OCI-LY7 (cell line): ENCODE measurements around the gene CXCR4. TPM values are rescaled to one million over a fixed set of nuclear protein-coding genes. Genes with fewer than 3 reads are reported as not detected.

Experiments
- BruUV-seq: library from RNA; stranded (reverse); fragments of 400-500 nt; replicated peaks from 2 replicates; lab custom pipeline; 2021; lab: Mats Ljungman, UMichigan
- CTCF ChIA-PET: fragments of 300-600 bp; sonication (Branson Sonifier 250); formaldehyde crosslinking; loops from one replicate; lab custom pipeline; 2022; ENCODE audit warnings: antibody characterized with exemption; ENCODE audit not compliant: unreplicated experiment; lab: Charles Lee
- POLR2A ChIA-PET: fragments of 300-600 bp; sonication (Branson Sonifier 250); formaldehyde crosslinking; loops from one replicate; lab custom pipeline; 2022; ENCODE audit warnings: antibody characterized with exemption; lab: Charles Lee
- DNase-seq: peaks from one replicate; pipeline ENCODE4 v3.0.0-alpha.2; 2015; ENCODE audit warnings: low spot score
- H2AFZ ChIP-seq: fragments of 200-600 bp; sonication (generic), shearing (Covaris generic); 2 replicates; pipeline ENCODE4 v1.6.1; 2014; ENCODE audit warnings: mild to moderate bottlenecking, antibody characterized with exemption, low read length, moderate library complexity
- H3K27ac ChIP-seq: fragments of 200-600 bp; sonication (generic); 2 replicates; pipeline ENCODE4 v1.5.1; 2014; ENCODE audit warnings: mixed run types, low read depth, mild to moderate bottlenecking, moderate library complexity, low read length, inconsistent platforms; ENCODE audit not compliant: poor library complexity, severe bottlenecking
- H3K36me3 ChIP-seq: fragments of 200-600 bp; sonication (generic); 2 replicates; pipeline ENCODE4 v1.6.1; 2014; ENCODE audit warnings: mild to moderate bottlenecking, antibody characterized with exemption, low read length, moderate library complexity, mixed read lengths; ENCODE audit not compliant: insufficient read depth
- H3K4me1 ChIP-seq: fragments of 200-600 bp; sonication (generic); 2 replicates; pipeline ENCODE4 v1.5.1; 2014; ENCODE audit warnings: mild to moderate bottlenecking, low read length; ENCODE audit not compliant: insufficient read depth, poor library complexity, severe bottlenecking
- H3K4me2 ChIP-seq: fragments of 200-600 bp; sonication (generic); 2 replicates; pipeline ENCODE4 v1.6.1; 2014; ENCODE audit warnings: mild to moderate bottlenecking, low read length
- H3K4me3 ChIP-seq: fragments of 200-600 bp; sonication (generic); 2 replicates; pipeline ENCODE4 v1.5.1; 2014; ENCODE audit warnings: mild to moderate bottlenecking, low read depth, low read length; ENCODE audit not compliant: poor library complexity, severe bottlenecking
- H3K79me2 ChIP-seq: fragments of 200-600 bp; sonication (generic); 2 replicates; pipeline ENCODE4 v1.6.1; 2016; ENCODE audit warnings: low read depth, mild to moderate bottlenecking, low read length, moderate library complexity, mixed read lengths; ENCODE audit not compliant: insufficient read depth
- H3K9me2 ChIP-seq: fragments of 200-600 bp; sonication (generic); 2 replicates; pipeline ENCODE4 v1.6.1; 2016; ENCODE audit warnings: mild to moderate bottlenecking, low read length, mixed read lengths; ENCODE audit not compliant: insufficient read depth
- H3K9me3 ChIP-seq: fragments of 200-600 bp; sonication (generic); 2 replicates; pipeline ENCODE4 v1.6.1; 2014; ENCODE audit warnings: mild to moderate bottlenecking, mixed run types, low read length, mixed read lengths
- H4K20me1 ChIP-seq: fragments of 200-600 bp; sonication (generic); 2 replicates; pipeline ENCODE4 v1.6.1; 2014; ENCODE audit warnings: mild to moderate bottlenecking, antibody characterized with exemption, low read length, moderate library complexity, mixed read lengths; ENCODE audit not compliant: insufficient read depth
- CTCF ChIP-seq: fragments of 200-600 bp; sonication (generic); conservative IDR thresholded peaks from 2 replicates; pipeline ENCODE4 v1.5.1; 2014; ENCODE audit warnings: mild to moderate bottlenecking, antibody characterized with exemption, low read length, moderate library complexity, mixed read lengths
- EZH2phosphoT487 ChIP-seq: fragments of 200-600 bp; sonication (generic); IDR thresholded peaks from 2 replicates; pipeline ENCODE4 v1.6.1; 2018; ENCODE audit warnings: low read depth, borderline replicate concordance, mild to moderate bottlenecking, mixed run types, antibody characterized with exemption, low read length, moderate library complexity, mixed read lengths
- intact Hi-C: fragments of 100-400 bp; cut with micrococcal nuclease; formaldehyde crosslinking; loops from one replicate; pipeline ENCODE4 v1.10.0; 2022; ENCODE audit not compliant: unreplicated experiment
- total RNA-seq, 2 experiments: library from RNA; depleted of rRNA in 1 of 2; stranded (reverse); fragments of >200 nt in 1 of 2; shearing (Covaris generic) in 1 of 2; gene quantifications; 2 replicates each; pipeline ENCODE4 v1.2.3, GENCODE V29; 2014 to 2022

The CXCR4 gene
- total RNA-seq, 2 experiments from 2014 or later = 243 to 432 TPM

GRCh38 chr2:136065384-136065783 is 52.6 kb downstream of the CXCR4 start:
- Histone ChIP-seq H3K36me3 (no peaks in the 10 kb centered on the region), H3K9me2 (no peaks in the 10 kb centered on the region), H3K9me3 (peaks cover 1% of the 10 kb centered on the region; the same call in 1 of the 2 replicates), H2AFZ (peak overlapping the region; percentile 30; the same call in 1 of the 2 replicates), H3K27ac (no peak overlapping the region), H3K4me3 (no peak overlapping the region), H3K79me2 (no peaks in the 10 kb centered on the region), H3K4me1 (peaks cover 38% of the 10 kb centered on the region), H3K4me2 (peak overlapping the region; percentile 6; the same call in 1 of the 2 replicates), H4K20me1 (no peaks in the 10 kb centered on the region)
- TF ChIP-seq EZH2phosphoT487 = no peak
- no peak for TF ChIP-seq CTCF
- POLR2A ChIA-PET = no interaction called here
- intact Hi-C loops = no loop called here
- BruUV-seq = no TSS peak
- CTCF ChIA-PET = no interaction called here
- DNase-seq = no peak

Other genes with a start within 250 kb of the CXCR4 start
- gene MCM6, start 241.7 kb downstream of the CXCR4 start, total RNA-seq (2014; rRNA removed; shearing (Covaris generic)) = 61.2 and 66.1 TPM in 2 replicates
- 171 and 177 TPM in 2 replicates for gene MCM6, start 241.7 kb downstream of the CXCR4 start, total RNA-seq (2022)
- gene DARS1, start 132.5 kb downstream of the CXCR4 start, total RNA-seq (2014; rRNA removed; shearing (Covaris generic)) = 90.5 and 108 TPM in 2 replicates
- gene DARS1, start 132.5 kb downstream of the CXCR4 start, total RNA-seq (2022) = 119 and 140 TPM in 2 replicates